Neural crest cell (in vitro differentiated cells): ENCODE measurements around the gene HOXB5. TPM values are rescaled to one million over a fixed set of nuclear protein-coding genes. Genes with fewer than 3 reads are reported as not detected.
A peak's percentile ranks its signal among the peaks of the same experiment; 100 is the strongest.

ENCODE experiments used
- DNase-seq: peaks from one replicate; pipeline ENCODE4 v3.0.0; 2021; ENCODE audit warnings: low read depth, mixed read lengths, low spot score
- H3K27ac Mint-ChIP-seq: one replicate; pipeline ENCODE4 v1.8.0; 2021; ENCODE audit warnings: mild to moderate bottlenecking, mixed read lengths; ENCODE audit not compliant: unreplicated experiment
- H3K27me3 Mint-ChIP-seq: 2 replicates; pipeline ENCODE4 v1.8.0; 2021; ENCODE audit warnings: low read depth, mild to moderate bottlenecking, mixed read lengths
- H3K36me3 Mint-ChIP-seq: 2 replicates; pipeline ENCODE4 v1.8.0; 2021; ENCODE audit warnings: low read depth, mild to moderate bottlenecking, mixed read lengths
- H3K4me1 Mint-ChIP-seq: 2 replicates; pipeline ENCODE4 v1.8.0; 2021; ENCODE audit warnings: mixed read lengths
- H3K4me3 Mint-ChIP-seq: one replicate; pipeline ENCODE4 v1.8.0; 2021; ENCODE audit warnings: mild to moderate bottlenecking, mixed read lengths
- H3K9me3 Mint-ChIP-seq: 2 replicates; pipeline ENCODE4 v1.8.0; 2021; ENCODE audit warnings: mixed read lengths
- microRNA-seq: library from miRNA; unstranded; fragments of <30 nt; microRNA quantifications from one replicate; pipeline ENCODE4, GENCODE V29; 2020
- total RNA-seq: library from RNA; stranded (reverse); gene quantifications from 2 replicates; pipeline ENCODE4 v1.2.1, GENCODE V29; 2021
- TF ChIP-seq, protein P1 (sequence below): fragments of 200-600 bp; sonication (generic); conservative IDR thresholded peaks from 2 replicates; pipeline ENCODE4 v1.5.0; 2021; ENCODE audit warnings: antibody characterized with exemption, mild to moderate bottlenecking

HOXB5 gene
- total RNA-seq, 1 donor from 2014 or later: 2.6 TPM

DNA sequence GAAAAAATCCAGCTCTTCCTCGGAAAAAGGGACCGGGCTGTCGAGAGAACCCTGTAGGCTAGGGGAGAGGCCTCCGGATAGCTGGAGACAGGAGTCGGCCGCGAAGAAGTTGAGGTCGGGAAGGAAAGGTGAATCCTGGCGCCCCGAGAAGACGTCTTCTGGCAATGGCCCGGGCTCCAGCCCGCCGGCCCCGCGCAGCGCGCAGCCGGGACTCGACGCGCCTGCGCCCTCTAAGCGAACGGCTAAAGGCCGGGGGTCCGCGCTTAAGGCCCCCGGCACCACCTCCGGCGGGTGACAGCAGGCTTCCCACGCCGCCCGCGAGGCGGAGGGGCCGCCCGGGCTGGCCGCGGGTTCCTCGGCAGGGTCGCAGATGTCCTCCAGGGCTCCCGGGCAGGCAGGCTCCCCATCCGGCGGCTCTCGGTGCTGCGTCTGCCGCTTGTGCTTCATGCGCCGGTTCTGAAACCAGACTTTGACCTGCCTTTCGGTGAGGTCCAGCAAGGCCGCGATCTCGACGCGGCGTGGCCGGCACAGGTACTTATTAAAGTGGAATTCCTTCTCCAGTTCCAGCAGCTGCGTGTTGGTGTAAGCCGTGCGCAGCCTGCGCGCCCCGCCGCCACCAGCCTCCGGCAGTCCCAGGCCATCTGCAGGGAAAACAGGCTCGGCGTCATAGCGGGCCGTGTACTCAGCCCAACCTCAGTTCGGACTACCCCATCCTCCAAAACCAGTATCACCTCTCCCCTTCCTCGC, 50.3 kb downstream of the HOXB5 start:
- Mint-ChIP-seq H3K27me3 (peaks cover 85% of the 10 kb centered on the region), H3K27ac (peak overlapping the region; percentile 98)
- TF ChIP-seq, protein P1, sequence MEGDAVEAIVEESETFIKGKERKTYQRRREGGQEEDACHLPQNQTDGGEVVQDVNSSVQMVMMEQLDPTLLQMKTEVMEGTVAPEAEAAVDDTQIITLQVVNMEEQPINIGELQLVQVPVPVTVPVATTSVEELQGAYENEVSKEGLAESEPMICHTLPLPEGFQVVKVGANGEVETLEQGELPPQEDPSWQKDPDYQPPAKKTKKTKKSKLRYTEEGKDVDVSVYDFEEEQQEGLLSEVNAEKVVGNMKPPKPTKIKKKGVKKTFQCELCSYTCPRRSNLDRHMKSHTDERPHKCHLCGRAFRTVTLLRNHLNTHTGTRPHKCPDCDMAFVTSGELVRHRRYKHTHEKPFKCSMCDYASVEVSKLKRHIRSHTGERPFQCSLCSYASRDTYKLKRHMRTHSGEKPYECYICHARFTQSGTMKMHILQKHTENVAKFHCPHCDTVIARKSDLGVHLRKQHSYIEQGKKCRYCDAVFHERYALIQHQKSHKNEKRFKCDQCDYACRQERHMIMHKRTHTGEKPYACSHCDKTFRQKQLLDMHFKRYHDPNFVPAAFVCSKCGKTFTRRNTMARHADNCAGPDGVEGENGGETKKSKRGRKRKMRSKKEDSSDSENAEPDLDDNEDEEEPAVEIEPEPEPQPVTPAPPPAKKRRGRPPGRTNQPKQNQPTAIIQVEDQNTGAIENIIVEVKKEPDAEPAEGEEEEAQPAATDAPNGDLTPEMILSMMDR: no peak

DNA sequence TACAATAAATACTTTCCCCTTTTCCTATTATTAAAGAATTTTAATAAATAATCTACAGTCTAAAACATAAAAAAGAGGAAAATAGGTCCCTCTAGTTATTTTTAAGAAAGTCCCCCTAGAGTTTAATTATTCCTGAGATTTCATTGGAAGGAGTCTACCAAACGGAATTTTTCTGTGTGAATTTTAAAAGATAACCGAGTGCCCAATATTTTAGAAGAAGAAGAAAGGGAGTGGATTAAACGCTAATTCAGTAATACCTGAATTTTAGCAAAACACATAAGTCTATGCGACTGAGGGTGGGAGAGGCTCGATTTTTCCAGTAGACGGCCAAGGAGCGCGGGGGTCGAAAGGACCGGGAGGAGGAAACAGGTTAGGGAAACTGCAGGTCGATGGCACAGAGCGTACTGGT, 50.9 kb downstream of the HOXB5 start:
- no peak for DNase-seq
- Mint-ChIP-seq H3K4me3 (peak overlapping the region; percentile 97), H3K36me3 (peaks cover 19% of the 10 kb centered on the region), H3K4me1 (peaks cover 59% of the 10 kb centered on the region), H3K27me3 (peaks cover 80% of the 10 kb centered on the region), H3K9me3 (no peaks in the 10 kb centered on the region), H3K27ac (peak overlapping the region; percentile 96)
- TF ChIP-seq, protein P1: no peak

More for the DNA sequence above, 50.3 kb downstream of the HOXB5 start:
- no peak for DNase-seq
- H3K9me3 Mint-ChIP-seq: no peaks in the 10 kb centered on the region
- H3K4me3 Mint-ChIP-seq: peak overlapping the region; percentile 97
- H3K4me1 Mint-ChIP-seq: peaks cover 65% of the 10 kb centered on the region
- H3K36me3 Mint-ChIP-seq: peaks cover 19% of the 10 kb centered on the region

DNA sequence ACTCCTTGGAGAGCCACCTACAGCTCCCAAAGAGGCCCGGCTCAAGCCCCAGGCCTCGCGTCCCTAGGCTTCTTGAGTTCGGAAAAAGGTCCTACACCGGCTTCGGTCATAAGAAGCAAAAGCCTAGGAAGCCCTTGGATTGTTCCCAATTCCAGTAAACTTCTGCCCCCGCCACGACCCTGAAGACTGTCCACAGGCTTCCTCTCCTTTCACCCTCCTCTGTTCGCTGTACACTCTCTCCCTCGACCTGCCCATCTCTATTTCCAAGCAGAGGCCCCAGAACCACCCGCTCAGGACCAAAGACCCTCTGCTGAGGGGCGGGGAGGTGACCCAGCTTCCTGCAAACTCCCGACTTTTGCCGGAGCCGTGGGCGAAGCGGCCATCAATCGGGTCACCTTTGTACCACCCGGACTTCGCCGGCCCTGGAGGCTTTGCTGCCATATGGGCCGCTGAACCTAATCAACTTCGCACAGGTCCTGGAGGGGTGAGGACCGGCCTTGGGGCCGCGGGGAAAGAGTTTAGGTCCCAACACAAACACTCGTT, 51.4 kb downstream of the HOXB5 start:
- Mint-ChIP-seq H3K4me3 (peak overlapping the region; percentile 97), H3K4me1 (peaks cover 54% of the 10 kb centered on the region), H3K36me3 (peaks cover 22% of the 10 kb centered on the region), H3K27me3 (peaks cover 80% of the 10 kb centered on the region), H3K27ac (peak overlapping the region; percentile 98), H3K9me3 (no peaks in the 10 kb centered on the region)
- no peak for DNase-seq
- TF ChIP-seq, protein P1: no peak

DNA sequence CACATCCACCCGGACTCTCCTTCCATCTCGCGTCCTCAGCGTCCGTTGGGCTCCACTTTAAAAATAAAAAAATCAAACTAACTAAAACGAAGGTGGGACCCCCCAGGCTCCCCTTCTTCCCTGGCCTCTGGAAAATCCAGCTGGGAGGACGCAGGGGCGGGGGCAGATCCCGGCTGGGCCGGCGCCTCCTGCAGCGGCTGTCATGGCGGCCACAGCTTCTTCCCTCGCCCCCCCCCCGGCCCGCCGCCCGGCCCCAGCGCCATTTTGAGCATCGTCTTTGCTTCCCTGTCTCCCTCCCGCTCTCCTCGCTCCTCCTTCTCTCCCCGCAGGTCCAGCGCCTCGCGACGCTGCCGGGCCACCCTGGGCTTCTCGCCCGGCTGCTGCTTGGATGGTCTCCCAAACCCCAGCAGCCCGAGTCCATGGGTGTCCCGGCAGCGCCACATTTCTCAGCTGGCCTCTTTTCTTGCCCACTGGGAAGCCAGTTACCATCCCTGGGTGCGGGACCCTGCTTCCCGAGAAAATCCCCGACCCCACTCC, 51.9 kb downstream of the HOXB5 start:
- H3K4me3 Mint-ChIP-seq: peak overlapping the region; percentile 97
- H3K27me3 Mint-ChIP-seq: peaks cover 77% of the 10 kb centered on the region
- H3K27ac Mint-ChIP-seq: peak overlapping the region; percentile 98
- peaks cover 50% of the 10 kb centered on the region for H3K4me1 Mint-ChIP-seq
- DNase-seq: no peak
- H3K9me3 Mint-ChIP-seq: no peaks in the 10 kb centered on the region
- TF ChIP-seq, protein P1: no peak
- peaks cover 23% of the 10 kb centered on the region for H3K36me3 Mint-ChIP-seq

Small RNA genes lying within 50 kb of the gene (microRNA-seq; reads per million reads assigned to microRNA genes)
- gene MIR196A1: 45.0 reads per million, percentile 49 among the genes with 10 or more reads in this experiment

Other genes starting within 250 kb of the HOXB5 start
- 0.49 TPM in 1 of 2 replicates, not detected in the other for gene SKAP1, start 163.6 kb downstream of the HOXB5 start, total RNA-seq
- gene HOXB1, start 62.8 kb downstream of the HOXB5 start, total RNA-seq: 2.7 and 3.6 TPM in 2 replicates
- 60.0 and 60.9 TPM in 2 replicates for gene HOXB2, start 48.7 kb downstream of the HOXB5 start, total RNA-seq
- gene HOXB4, start 15.4 kb downstream of the HOXB5 start, total RNA-seq: 4.4 and 5.0 TPM in 2 replicates
- 21.9 and 22.8 TPM in 2 replicates for gene HOXB3, start 3.5 kb downstream of the HOXB5 start, total RNA-seq
- gene HOXB6, start 11.2 kb upstream of the HOXB5 start, total RNA-seq: 9.6 and 11.5 TPM in 2 replicates
- 8.5 and 11.4 TPM in 2 replicates for gene HOXB7, start 17.2 kb upstream of the HOXB5 start, total RNA-seq
- 19.7 and 22.9 TPM in 2 replicates for gene HOXB8, start 21.5 kb upstream of the HOXB5 start, total RNA-seq
- 84.1 and 89.8 TPM in 2 replicates for gene HOXB9, start 32.6 kb upstream of the HOXB5 start, total RNA-seq
- gene PRAC1, start 128.7 kb upstream of the HOXB5 start, total RNA-seq: not detected in 2 replicates
- gene PRAC2, start 129.4 kb upstream of the HOXB5 start, total RNA-seq: not detected in 2 replicates
- gene HOXB13, start 135.0 kb upstream of the HOXB5 start, total RNA-seq: not detected in 2 replicates
- gene TTLL6, start 223.4 kb upstream of the HOXB5 start, total RNA-seq: 0.65 and 0.68 TPM in 2 replicates
- 35.4 and 35.7 TPM in 2 replicates for gene CALCOCO2, start 237.3 kb upstream of the HOXB5 start, total RNA-seq